Measurements from ENCODE around the gene MYBPH. TPM values are rescaled to one million over a fixed set of nuclear protein-coding genes. Genes with fewer than 3 reads are reported as not detected.

Gene MYBPH
- total and polyA plus RNA-seq, 2 donors (not counting 1 experiment from before 2014, with no cell fraction given): not detected

- ChIA-PET CTCF (interaction anchor here (0.8 kb wide), 1 partner anchor 11 kb away, joined by 3 read pairs; no protein-coding TSS in a partner anchor), POLR2A (no interaction called here)
- peaks cover 0 to 9% (median 3%) of the 10 kb centered on the region in 4 experiments for H3K27me3 ChIP-seq (replicated peaks in 1 of 4; ENCODE audit: control extremely low read depth in 1 of 4, control insufficient read depth in 3 of 4, insufficient read depth in 4 of 4, low read length in 3 of 4)
- Mint-ChIP-seq H3K27me3 (peaks cover 30% of the 10 kb centered on the region), H3K27ac (no peak overlapping the region), H3K4me3 (no peak overlapping the region), H3K9me3 (ENCODE audit: insufficient read depth) (peaks cover 8% of the 10 kb centered on the region), H3K4me1 (peaks cover 6% of the 10 kb centered on the region)
- H3K9me3 ChIP-seq (ENCODE audit: control extremely low read depth in 1 of 3, control insufficient read depth in 2 of 3, insufficient read depth in 1 of 3, low read length in 2 of 3): peaks cover 0 to 5% (median 4%) of the 10 kb centered on the region in 3 donors
- H3K27ac ChIP-seq (ENCODE audit: low read length in 2 of 2): no peak overlapping the region
- TF ChIP-seq CTCF (IDR thresholded peaks at IDR 0.05): no peak
- TF ChIP-seq EZH2 (IDR thresholded peaks at IDR 0.05; ENCODE audit: borderline replicate concordance, insufficient read depth, low read depth, low read length, poor library complexity, severe bottlenecking): no peak
- H3K9ac ChIP-seq (ENCODE audit: low read length): no peak overlapping the region
- H3K4me1 ChIP-seq (ENCODE audit: control insufficient read depth in 2 of 2, insufficient read depth in 2 of 2, low read length in 2 of 2): no peaks in the 10 kb centered on the region
- DNase-seq (no peak), ATAC-seq (ENCODE audit: low read depth) (no peak)
- no peak overlapping the region for H2AFZ ChIP-seq (ENCODE audit: insufficient read depth, low read depth, low read length, poor library complexity, severe bottlenecking)
- no peak overlapping the region for H3K4me3 ChIP-seq (ENCODE audit: control extremely low read depth in 1 of 5, extremely low read depth in 1 of 5, insufficient read depth in 1 of 5, low read depth in 2 of 5, low read length in 4 of 5)
- WGBS (ENCODE audit: insufficient coverage): 96% methylated on average over 8 of the region's 9 CpGs
- H3K36me3 ChIP-seq (replicated peaks in 1 of 2; ENCODE audit: control extremely low read depth in 1 of 2, control insufficient read depth in 1 of 2, extremely low read depth in 1 of 2, insufficient read depth in 2 of 2, low read length in 1 of 2): no peaks in the 10 kb centered on the region
- intact Hi-C loops (cut with micrococcal nuclease): no loop called here
- no peaks in the 10 kb centered on the region for H4K20me1 ChIP-seq (ENCODE audit: control insufficient read depth, insufficient read depth, low read length, poor library complexity, severe bottlenecking)
- no peak overlapping the region for H3K4me2 ChIP-seq (replicated peaks; ENCODE audit: low read depth, low read length, poor library complexity, severe bottlenecking)
- no peaks in the 10 kb centered on the region for H3K79me2 ChIP-seq (ENCODE audit: control insufficient read depth, insufficient read depth, low read length)
Measured at GRCh38 chr1:203158960-203159665, 16.5 kb downstream of the MYBPH start.

GRCh38 chr1:203158423-203158822, 17.2 kb downstream of the MYBPH start:
- peaks cover 0 to 5% (median 4%) of the 10 kb centered on the region in 3 donors for H3K9me3 ChIP-seq (ENCODE audit: control extremely low read depth in 1 of 3, control insufficient read depth in 2 of 3, insufficient read depth in 1 of 3, low read length in 2 of 3)
- H3K4me2 ChIP-seq (replicated peaks; ENCODE audit: low read depth, low read length, poor library complexity, severe bottlenecking): no peak overlapping the region
- ChIA-PET CTCF (interaction anchor here (0.8 kb wide), 1 partner anchor 10 kb away, joined by 3 read pairs; no protein-coding TSS in a partner anchor), POLR2A (no interaction called here)
- 75% methylated on average over 1 of the region's 1 CpG for WGBS (ENCODE audit: insufficient coverage)
- H3K4me3 ChIP-seq (ENCODE audit: control extremely low read depth in 1 of 5, extremely low read depth in 1 of 5, insufficient read depth in 1 of 5, low read depth in 2 of 5, low read length in 4 of 5): no peak overlapping the region
- H4K20me1 ChIP-seq (ENCODE audit: control insufficient read depth, insufficient read depth, low read length, poor library complexity, severe bottlenecking): no peaks in the 10 kb centered on the region
- peaks cover 0 to 9% (median 3%) of the 10 kb centered on the region in 4 experiments for H3K27me3 ChIP-seq (replicated peaks in 1 of 4; ENCODE audit: control extremely low read depth in 1 of 4, control insufficient read depth in 3 of 4, insufficient read depth in 4 of 4, low read length in 3 of 4)
- H3K27me3 Mint-ChIP-seq: peaks cover 29% of the 10 kb centered on the region
- peaks cover 8% of the 10 kb centered on the region for H3K9me3 Mint-ChIP-seq (ENCODE audit: insufficient read depth)
- no peak overlapping the region for H3K27ac ChIP-seq (ENCODE audit: low read length in 2 of 2)
- peaks cover 6% of the 10 kb centered on the region for H3K4me1 Mint-ChIP-seq
- no peak overlapping the region for H3K4me3 Mint-ChIP-seq
- no peak for ATAC-seq (ENCODE audit: low read depth)
- TF ChIP-seq EZH2 (IDR thresholded peaks at IDR 0.05; ENCODE audit: borderline replicate concordance, insufficient read depth, low read depth, low read length, poor library complexity, severe bottlenecking) (no peak), CTCF (IDR thresholded peaks at IDR 0.05) (no peak)
- no peaks in the 10 kb centered on the region for H3K79me2 ChIP-seq (ENCODE audit: control insufficient read depth, insufficient read depth, low read length)
- intact Hi-C loops (cut with micrococcal nuclease): no loop called here
- DNase-seq: no peak
- H2AFZ ChIP-seq (ENCODE audit: insufficient read depth, low read depth, low read length, poor library complexity, severe bottlenecking): no peak overlapping the region
- no peaks in the 10 kb centered on the region for H3K36me3 ChIP-seq (replicated peaks in 1 of 2; ENCODE audit: control extremely low read depth in 1 of 2, control insufficient read depth in 1 of 2, extremely low read depth in 1 of 2, insufficient read depth in 2 of 2, low read length in 1 of 2)
- H3K27ac Mint-ChIP-seq: no peak overlapping the region
- H3K4me1 ChIP-seq (ENCODE audit: control insufficient read depth in 2 of 2, insufficient read depth in 2 of 2, low read length in 2 of 2): no peaks in the 10 kb centered on the region
- H3K9ac ChIP-seq (ENCODE audit: low read length): no peak overlapping the region

Measured in B cell (primary cell).